KOPT-K1 (cell line): ENCODE measurements around the gene PNPLA5.

Experiments
- H3K27ac ChIP-seq: fragments of 200-600 bp; sonication (generic); 2 replicates; pipeline ENCODE4 v1.5.1; 2016; ENCODE audit warnings: antibody characterized with exemption, mild to moderate bottlenecking, low read depth, low read length; ENCODE audit not compliant: poor library complexity, severe bottlenecking
- H3K36me3 ChIP-seq: fragments of 200-600 bp; sonication (generic); 2 replicates; pipeline ENCODE4 v1.5.1; 2017; ENCODE audit warnings: antibody characterized with exemption, mild to moderate bottlenecking, low read length, moderate library complexity; ENCODE audit not compliant: insufficient read depth
- H3K9me3 ChIP-seq: fragments of 200-600 bp; sonication (generic); 2 replicates; pipeline ENCODE4 v1.5.1; 2017; ENCODE audit warnings: antibody characterized with exemption, low read length, mild to moderate bottlenecking; ENCODE audit not compliant: insufficient read depth, poor library complexity, severe bottlenecking

The PNPLA5 gene

GRCh38 chr22:43889860-43890253 is 2.0 kb downstream of the PNPLA5 start:
- no peaks in the 10 kb centered on the region for H3K9me3 ChIP-seq
- H3K36me3 ChIP-seq: no peaks in the 10 kb centered on the region
- no peak overlapping the region for H3K27ac ChIP-seq

DNA sequence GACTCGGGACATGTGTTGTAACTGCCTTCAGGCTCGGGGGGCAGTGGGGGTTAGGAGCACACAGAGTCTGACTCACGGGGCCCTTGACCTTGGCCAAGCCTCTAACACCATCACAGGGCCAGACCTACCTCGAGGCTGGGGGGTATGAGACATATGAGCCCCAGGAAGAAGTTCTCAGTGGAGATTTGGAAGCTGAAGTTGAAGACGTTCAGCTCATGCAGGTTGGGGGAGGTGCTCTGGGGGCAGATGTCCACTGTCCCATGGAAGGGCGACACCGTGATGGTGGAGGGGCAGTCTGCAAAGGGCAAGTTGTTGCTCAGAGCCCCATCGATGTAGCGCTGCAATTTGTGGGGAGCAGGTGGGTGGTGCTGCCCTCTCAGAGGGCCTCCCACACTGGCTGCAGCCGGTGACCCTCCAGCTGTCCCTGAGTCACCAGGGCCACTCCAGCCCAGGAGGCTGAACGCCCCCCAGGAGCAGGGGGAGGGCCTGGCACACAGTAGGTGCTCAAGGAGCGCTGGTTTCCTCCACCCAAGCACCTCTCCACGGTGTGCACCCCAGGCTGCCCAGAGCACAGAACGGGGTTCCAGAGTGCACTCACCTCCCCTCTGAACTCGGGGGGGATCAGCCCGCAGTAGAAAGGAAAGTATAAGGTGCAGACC is 2.5 kb downstream of the PNPLA5 start:
- Histone ChIP-seq H3K9me3 (no peaks in the 10 kb centered on the region), H3K36me3 (no peaks in the 10 kb centered on the region), H3K27ac (no peak overlapping the region)

- Histone ChIP-seq H3K27ac (no peak overlapping the region), H3K36me3 (no peaks in the 10 kb centered on the region), H3K9me3 (no peaks in the 10 kb centered on the region)
Measured at GRCh38 chr22:43888740-43889139, 3.1 kb downstream of the PNPLA5 start.

- no peaks in the 10 kb centered on the region for H3K9me3 ChIP-seq
- H3K27ac ChIP-seq: no peak overlapping the region
- no peaks in the 10 kb centered on the region for H3K36me3 ChIP-seq
Measured at GRCh38 chr22:43887391-43887790, 4.4 kb downstream of the PNPLA5 start.

- Histone ChIP-seq H3K9me3 (no peaks in the 10 kb centered on the region), H3K36me3 (no peaks in the 10 kb centered on the region), H3K27ac (no peak overlapping the region)
Measured at GRCh38 chr22:43886231-43886630, 5.6 kb downstream of the PNPLA5 start.

- Histone ChIP-seq H3K9me3 (no peaks in the 10 kb centered on the region), H3K27ac (no peak overlapping the region), H3K36me3 (no peaks in the 10 kb centered on the region)
Measured at GRCh38 chr22:43885786-43886185, 6.0 kb downstream of the PNPLA5 start.

DNA sequence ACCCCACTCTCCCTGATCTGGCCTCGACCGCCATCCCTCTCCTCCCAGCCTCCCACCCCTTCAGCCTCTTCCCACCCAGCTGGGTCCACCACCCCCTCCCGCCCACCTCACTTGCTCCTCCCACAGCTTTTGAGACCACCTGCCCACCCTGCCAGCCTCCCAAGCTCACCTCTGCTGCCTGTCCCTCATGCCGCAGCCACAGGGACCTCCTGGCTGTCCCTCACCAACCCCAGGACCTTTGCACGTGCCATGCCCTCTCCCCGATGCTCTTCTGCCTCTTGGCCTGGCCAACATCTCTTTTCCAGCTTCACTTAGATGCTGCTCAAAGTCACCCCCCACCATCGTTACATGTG is 6.5 kb downstream of the PNPLA5 start:
- no peak overlapping the region for H3K27ac ChIP-seq
- no peaks in the 10 kb centered on the region for H3K36me3 ChIP-seq
- no peaks in the 10 kb centered on the region for H3K9me3 ChIP-seq

DNA sequence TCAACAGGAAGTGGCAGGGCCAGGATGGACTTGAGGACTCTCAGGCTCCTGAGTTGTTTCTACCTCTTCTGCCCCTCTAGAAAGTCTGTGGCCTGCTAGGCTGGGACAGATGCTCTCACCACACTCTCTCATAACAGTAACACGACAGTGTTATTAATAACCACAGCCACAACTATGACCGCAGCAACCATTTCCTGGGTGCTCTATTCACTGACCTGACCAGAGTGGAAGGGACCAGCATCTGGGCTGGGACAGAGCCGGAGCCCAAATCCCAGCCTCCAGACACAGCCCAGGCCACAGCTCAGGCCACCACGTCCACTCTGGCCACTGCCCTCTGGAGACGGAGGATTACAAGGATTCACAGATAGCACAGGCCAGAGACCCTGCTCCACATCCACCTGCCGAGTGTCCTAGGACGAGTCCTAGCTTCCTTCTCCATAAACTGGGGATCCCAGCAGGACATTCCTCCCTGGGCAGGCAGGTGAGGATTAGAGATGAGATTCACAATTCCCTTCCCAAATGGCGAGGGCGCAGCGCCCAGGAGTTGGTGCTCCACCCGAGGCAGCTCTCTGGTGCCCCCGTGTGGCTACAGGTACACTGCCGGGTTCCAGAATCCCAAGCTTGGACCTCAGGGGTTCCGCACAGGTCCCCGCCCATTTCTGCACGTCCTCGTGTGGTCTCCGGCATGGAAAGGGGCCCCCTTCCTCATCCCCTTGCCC is 7.1 kb downstream of the PNPLA5 start:
- H3K36me3 ChIP-seq: no peaks in the 10 kb centered on the region
- no peaks in the 10 kb centered on the region for H3K9me3 ChIP-seq
- H3K27ac ChIP-seq: no peak overlapping the region

- no peaks in the 10 kb centered on the region for H3K9me3 ChIP-seq
- no peak overlapping the region for H3K27ac ChIP-seq
Measured at GRCh38 chr22:43883719-43884415, 7.9 kb downstream of the PNPLA5 start.

DNA sequence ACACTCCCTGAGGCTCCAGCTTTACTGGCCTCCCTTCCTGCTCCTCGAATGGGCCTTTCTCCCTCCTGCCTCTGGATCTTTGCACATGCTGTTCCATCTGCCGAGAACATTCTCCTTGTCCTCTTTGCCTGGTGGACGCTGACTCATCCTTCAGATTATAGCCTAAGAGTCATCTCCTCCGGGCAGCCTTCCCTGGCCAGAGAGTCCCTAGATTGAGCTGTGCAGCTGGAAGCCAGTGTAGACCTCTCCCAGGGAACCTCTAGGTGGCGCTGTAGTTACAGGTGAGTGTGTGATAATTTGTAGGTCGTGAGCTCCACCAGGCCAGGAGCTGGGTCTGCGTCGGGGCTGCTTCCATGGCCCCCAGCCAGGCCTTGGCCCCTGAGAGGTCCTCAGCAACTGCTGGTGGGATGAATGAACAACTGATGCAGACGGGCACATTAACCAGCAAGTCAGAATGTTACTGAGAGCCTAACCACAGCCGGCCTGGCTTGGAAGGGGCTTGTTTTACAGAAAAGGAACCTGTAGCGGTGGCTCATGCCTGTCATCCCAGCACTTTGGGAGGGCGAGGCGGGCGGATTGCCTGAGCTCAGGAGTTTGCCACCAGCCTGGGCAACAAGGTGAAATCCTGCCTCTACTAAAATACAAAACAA is 8.7 kb downstream of the PNPLA5 start:
- no peaks in the 10 kb centered on the region for H3K36me3 ChIP-seq
- H3K27ac ChIP-seq: no peak overlapping the region
- no peaks in the 10 kb centered on the region for H3K9me3 ChIP-seq

More at GRCh38 chr22:43883719-43884415, 7.9 kb downstream of the PNPLA5 start:
- no peaks in the 10 kb centered on the region for H3K36me3 ChIP-seq

- H3K9me3 ChIP-seq: no peaks in the 10 kb centered on the region
- H3K27ac ChIP-seq: no peak overlapping the region
- no peaks in the 10 kb centered on the region for H3K36me3 ChIP-seq
Measured at GRCh38 chr22:43882122-43882767, 9.6 kb downstream of the PNPLA5 start.

- Histone ChIP-seq H3K36me3 (no peaks in the 10 kb centered on the region), H3K27ac (no peak overlapping the region), H3K9me3 (no peaks in the 10 kb centered on the region)
Measured at GRCh38 chr22:43881091-43882061, 10.4 kb downstream of the PNPLA5 start.

- Histone ChIP-seq H3K27ac (no peak overlapping the region), H3K9me3 (no peaks in the 10 kb centered on the region)
Measured at GRCh38 chr22:43880541-43880991, 11.2 kb downstream of the PNPLA5 start.

More at GRCh38 chr22:43880541-43880991, 11.2 kb downstream of the PNPLA5 start:
- H3K36me3 ChIP-seq: no peaks in the 10 kb centered on the region
